Measurements from ENCODE around the gene SNX8.
"Not testable (repeated sequence)": the region's sequence is repeated elsewhere in the genome, so short reads cannot be mapped to it uniquely, and the experiment has no call there.

The SNX8 gene

DNA sequence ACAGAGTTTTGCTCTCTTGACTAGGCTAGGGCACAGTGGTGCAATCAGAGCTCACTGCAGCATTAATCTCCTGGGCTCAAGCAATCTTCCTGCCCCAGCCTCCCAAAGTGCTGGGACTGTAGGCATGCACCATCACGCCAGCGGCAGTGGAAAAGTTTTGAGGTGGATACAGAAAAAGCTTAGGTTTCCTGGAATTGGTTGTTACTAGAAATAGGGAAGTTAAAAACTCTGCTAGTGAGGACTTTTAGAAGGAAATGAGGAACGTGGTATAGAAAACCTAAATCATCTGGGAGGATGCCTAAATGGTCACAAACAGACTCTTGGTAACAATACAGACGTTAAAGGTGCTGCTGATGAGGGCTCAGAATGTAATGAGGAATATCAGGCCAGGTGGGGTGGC is 10.9 kb upstream of the SNX8 start:
- DNase-seq (ENCODE audit: low read depth), result no peak

DNA sequence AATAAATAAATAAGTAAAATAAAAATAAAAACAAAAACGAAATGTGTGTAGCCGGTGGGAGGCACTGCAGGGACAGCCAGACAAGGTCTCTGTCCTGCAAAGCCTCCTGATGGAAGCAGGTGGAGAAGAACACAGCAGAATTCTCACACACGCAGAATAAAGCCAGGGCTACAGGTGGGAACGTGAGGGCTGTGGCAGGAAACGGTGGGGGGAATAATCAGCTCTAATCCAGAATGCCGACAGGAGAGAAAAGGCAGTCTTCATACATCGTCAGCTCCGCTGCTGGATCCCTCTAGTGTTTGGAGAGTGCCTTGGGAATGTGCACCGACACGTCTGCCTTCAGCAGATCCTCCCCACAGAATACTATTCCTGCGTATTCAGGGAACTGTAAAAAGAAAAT is 6.8 kb upstream of the SNX8 start:
- no peak for DNase-seq (ENCODE audit: low read depth)

DNA sequence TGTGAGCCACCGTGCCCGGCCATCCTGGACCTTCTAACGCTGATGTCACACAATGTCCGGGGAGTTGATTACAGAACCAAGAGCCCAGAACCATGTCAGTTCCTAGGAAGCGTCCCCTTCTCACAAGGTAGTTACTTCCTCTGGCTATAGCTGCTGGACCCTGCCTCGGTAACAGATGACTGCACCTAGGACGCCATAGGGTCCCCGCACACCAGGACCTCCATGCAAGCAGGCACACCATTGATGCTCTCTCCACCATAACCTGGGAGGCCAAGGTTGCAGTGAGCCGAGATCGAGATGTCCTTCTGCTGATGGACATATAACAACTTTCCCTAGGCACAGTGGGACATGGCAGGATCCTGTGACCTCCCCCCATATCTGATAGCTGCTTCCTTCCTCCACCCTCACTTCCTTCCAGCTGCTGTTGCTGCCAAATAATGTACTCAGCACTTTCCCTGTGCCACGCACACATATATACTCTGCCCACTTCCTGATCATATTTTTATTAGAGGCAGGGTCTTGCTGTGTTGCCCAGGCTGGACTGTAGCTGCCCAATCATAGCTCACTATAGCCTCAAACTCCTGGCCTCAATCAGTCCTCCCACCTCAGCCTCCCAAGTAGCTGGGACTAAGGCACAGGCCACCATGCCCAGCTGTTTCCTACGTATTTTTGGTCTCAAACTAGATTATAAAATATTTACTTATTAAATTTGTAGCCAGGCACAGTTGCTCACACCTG is 3.5 kb upstream of the SNX8 start:
- no peak for DNase-seq (ENCODE audit: low read depth)

DNA sequence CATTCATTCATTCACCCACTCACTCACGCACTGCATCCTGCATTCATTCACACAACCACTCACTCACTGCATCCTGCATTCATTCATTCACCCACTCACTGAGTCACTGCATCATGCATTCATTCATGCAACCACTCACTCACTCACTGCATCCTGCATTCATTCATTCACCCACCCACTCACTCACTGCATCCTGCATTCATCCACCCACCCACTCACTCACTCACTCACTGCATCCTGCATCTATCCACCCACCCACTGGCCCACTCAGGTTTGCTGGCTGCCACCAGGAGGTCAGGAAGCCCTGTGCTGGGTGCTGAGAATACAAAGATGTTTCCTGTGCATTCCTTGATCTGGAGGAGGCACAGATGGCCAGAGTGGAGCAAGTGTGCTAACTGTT is 2.3 kb upstream of the SNX8 start:
- no peak for DNase-seq (ENCODE audit: low read depth)

DNA sequence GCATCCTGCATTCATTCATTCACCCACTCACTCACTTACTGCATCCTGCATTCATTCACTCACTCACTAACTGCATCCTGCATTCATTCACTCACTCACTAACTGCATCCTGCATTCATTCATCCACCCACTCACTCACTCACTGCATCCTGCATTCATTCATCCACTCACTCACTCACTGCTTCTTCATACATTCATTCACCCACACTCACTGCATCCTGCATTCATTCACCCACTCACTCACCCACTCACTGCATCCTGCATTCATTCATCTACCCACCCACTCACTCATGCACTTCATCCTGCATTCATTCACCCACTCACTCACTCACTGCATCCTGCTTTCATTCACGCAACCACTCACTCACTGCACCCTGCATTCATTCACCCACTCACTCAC is 1.5 kb upstream of the SNX8 start:
- DNase-seq (ENCODE audit: low read depth), result no peak

DNA sequence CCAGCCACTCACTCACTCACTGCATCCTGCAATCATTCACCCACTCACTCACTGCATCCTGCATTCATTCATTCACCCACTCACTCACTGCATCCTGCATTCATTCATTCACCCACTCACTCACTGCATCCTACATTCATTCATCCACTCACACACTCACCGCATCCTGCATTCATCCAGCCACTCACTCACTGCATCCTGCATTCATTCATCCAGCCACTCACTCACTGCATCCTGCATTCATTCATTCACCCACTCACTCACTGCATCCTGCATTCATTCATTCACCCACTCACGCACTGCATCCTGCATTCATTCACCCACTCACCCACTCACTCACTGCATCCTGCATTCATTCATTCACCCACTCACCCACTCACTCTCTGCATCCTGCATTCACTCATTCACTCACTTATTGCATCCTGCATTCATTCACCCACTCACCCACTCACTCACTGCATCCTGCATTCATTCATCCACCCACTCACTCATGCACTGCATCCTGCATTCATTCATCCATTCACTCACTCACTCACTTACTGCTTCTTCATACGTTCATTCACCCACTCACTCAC is 802 bp upstream of the SNX8 start:
- DNase-seq (ENCODE audit: low read depth), result not testable (repeated sequence)

DNA sequence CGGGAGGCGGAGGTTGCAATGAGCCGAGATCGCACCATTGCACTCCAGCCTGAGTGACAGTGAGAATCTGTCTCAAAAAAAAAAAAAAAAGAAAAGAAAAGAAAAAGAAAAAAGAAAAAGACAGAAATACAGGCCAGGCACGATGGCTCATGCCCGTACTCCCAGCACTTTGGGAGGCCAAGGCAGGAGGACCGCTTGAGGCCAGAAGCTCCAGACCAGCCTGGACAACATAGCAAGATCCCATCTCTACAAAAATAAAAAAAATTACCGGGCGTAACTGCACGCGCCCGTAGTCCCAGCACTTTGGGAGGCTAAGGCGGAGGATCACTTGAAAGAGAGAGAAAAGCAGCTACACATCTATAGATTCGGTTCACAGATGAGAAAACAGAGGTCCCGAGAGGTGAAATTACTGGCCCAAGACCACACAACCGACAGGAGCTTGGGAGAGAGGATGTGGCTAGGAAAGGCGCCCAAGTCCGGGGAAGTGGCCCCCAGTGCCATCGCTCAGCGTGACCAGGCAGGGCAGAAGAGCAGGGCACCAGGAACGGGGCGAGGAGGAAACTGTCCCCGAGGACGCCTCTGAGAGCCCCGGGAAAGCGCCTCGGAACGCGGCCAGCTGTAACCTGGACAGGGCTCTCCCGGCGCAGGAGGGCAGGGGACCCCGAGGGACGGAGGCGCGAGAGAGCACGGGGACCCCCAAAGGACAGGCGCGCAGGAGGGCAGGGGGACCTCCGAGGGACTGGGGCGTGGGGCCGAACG is 612 bp downstream of the SNX8 start:
- no peak for DNase-seq (ENCODE audit: low read depth)

DNA sequence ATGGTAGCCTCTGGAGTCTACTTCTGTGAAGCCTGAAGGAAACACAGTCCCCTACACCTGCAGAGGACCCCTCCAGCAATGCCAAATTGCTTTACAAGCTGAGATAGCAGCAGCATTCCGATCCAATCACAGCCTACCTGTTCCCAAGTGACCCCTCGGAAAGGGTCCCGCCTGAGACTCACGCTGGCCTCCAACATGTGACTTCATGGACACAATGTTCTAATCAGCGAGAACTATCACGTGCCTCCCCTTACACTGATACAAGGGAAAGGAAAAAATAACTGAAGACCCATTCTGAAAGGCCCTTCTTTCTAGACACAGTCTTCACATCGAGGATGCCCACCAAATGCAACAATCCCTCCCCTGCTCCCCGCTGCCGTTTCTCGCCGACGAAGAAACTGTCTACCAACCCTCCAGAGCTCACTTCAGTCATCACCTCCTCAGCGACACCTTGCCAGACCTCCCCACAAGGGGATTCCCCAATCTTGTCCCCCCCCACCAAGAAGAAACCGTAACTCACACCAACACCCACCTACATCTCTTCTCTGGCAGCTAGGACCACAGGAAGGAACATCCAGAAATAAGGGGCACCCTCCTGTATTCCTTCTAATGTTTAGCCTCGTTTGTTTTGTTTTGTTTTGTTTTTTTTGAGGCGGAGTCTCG is 1.8 kb downstream of the SNX8 start:
- DNase-seq (ENCODE audit: low read depth), result no peak

DNA sequence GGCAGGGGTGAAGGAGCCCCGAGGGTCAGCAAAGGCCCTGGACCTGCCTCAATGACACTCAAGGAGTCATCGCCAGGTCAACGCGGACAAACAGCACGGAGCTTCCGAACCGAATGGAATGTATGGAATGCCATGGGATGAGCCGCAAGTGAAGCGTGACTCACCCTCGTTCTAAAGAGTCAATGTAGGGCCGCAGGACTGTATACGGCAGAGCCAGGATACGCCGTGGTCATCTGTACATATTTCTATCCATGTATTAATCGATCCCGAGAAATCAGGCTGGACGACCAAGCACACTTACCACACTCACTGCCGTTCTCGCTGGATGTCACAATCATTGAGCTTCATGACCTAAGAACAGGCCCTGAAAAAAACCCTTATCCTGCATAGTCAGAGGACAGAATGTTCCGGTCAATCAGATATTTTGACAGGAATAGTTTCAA is 4.3 kb downstream of the SNX8 start:
- no peak for DNase-seq (ENCODE audit: low read depth)

DNA sequence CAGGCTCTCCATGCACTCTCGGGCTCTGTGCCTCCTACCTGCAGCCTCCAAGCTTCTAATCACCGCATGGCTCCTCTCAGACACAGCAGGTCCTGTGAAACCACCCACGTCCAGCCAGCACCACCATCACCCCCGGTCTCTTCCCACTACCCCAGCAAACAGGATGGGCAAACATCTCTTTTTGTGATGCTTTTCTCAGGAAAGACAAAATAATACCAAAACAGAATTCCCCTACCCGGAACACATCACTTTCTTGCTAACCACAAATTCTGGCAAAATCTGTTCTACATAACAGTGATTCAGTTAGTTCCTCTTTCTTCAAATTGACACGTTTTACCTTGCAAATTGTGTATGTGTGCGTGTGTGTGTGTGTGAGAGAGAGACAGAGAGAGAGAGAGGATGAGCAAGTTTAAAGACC is 6.5 kb downstream of the SNX8 start:
- no peak for DNase-seq (ENCODE audit: low read depth)

DNA sequence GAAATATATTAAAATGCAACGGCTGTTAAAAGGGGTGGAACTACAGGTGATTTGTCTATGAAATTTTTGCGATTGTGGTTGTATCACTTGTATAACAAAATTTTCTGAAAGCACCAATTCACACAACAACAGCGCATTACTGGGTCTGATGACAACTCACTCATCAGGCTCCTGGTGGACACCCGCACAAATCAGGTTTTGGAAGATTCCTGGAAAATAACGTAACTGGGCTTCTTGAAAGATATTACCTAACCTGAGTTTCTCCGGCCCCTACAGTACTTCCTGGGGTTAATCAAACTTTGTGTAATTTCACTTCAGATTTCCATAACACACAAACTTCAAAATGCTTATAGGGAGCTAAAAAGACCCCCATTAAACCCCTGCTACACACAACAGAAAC is 7.6 kb downstream of the SNX8 start:
- DNase-seq (ENCODE audit: low read depth), result no peak

DNA sequence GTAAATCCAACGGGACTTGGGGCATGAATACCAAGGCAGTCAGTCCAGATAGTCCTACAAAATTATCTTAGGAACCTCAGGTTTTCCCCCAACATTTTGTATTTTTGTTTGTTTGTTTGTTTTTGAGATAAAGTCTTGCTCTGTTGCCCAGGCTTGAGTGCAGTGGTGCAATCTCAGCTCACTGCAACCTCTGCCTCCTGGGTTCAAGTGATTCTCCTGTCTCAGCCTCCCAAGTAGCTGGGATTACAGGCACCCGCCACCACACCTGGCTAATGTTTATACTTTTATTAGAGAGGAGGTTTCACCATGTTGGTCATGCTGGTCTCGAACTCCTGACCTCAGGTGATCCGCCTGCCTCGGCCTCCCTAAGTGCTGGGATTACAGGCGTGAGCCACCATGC is 9.0 kb downstream of the SNX8 start:
- DNase-seq (ENCODE audit: low read depth), result not testable (repeated sequence)

DNA sequence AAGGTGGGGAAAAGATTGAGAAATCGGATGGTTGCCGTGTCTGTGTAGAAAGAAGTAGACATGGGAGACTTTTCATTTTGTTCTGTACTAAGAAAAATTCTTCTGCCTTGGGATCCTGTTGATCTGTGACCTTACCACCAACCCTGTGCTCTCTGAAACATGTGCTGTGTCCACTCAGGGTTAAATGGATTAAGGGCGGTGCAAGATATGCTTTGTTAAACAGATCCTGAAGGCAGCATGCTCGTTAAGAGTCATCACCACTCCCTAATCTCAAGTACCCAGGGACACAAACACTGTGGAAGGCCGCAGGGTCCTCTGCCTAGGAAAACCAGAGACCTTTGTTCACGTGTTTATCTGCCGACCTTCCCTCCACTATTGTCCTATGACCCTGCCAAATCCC is 10.7 kb downstream of the SNX8 start:
- not testable (repeated sequence) for DNase-seq (ENCODE audit: low read depth)

DNA sequence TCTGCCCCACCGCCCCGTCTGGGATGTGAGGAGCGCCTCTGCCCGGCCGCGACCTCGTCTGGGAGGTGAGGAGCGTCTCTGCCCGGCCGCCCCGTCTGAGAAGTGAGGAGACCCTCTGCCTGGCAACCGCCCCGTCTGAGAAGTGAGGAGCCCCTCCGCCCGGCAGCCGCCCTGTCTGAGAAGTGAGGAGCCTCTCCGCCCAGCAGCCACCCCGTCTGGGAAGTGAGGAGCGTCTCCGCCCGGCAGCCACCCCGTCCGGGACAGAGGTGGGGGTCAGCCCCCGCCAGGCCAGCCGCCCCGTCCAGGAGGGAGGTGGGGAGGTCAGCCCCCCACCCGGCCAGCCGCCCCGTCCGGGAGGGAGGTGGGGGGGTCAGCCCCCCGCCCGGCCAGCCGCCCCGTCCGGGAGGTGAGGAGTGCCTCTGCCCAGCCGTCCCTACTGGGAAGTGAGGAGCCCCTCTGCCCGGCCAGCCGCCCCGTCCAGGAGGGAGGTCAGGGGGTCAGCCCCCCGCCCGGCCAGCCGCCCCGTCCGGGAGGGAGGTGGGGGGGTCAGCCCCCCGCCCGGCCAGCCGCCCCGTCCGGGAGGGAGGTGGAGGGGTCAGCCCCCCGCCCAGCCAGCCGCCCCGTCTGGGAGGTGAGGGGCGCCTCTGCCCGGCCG is 11.4 kb downstream of the SNX8 start:
- DNase-seq (ENCODE audit: low read depth), result not testable (repeated sequence)

DNA sequence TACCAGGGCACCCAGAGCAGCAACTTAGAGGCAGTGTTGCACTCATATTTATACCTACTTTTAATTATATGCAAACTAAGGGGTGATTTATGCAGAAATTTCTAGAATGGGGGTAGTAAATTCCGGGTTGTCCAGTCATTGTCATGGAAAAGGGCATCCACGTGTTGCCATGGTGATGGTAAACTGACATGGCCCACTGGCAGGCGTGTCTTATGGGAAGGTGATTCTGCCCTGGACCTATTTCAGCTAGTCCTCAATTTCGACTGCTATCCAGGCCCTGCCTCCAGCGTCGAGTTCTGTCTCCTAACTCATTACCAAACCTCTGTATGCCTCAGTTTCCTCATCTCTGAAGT is 12.8 kb downstream of the SNX8 start:
- DNase-seq (ENCODE audit: low read depth), result no peak

DNA sequence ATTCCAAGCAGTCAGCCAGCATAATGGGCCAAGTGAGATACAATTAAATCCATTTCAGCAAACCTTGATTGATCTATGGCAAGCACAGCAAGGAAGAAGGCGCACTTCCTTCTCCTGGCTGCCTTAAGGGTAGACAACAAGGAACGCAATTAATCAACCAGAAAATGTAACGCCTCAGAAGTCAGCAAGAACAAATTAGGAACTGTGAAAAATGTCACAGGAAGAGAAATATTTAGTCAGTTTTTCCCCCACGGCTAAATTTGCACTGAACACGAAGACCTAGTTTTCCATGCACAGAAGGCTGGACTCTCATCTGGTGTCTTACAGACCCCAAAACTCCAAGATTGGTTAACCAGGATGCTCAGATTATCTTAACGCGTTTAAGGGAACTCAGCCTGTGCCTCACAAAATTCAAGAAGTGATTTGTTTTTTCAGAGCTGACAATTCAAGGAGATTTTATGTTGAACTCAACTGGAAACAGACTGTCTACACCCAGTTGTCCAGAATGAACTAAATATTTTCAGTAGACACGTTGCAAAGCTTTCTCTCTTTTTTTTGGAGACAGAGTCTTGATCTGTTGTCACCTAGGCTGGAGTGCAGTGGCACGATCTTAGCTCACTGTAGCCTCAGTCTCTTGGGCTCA is 14.2 kb downstream of the SNX8 start:
- DNase-seq (ENCODE audit: low read depth), result no peak

DNA sequence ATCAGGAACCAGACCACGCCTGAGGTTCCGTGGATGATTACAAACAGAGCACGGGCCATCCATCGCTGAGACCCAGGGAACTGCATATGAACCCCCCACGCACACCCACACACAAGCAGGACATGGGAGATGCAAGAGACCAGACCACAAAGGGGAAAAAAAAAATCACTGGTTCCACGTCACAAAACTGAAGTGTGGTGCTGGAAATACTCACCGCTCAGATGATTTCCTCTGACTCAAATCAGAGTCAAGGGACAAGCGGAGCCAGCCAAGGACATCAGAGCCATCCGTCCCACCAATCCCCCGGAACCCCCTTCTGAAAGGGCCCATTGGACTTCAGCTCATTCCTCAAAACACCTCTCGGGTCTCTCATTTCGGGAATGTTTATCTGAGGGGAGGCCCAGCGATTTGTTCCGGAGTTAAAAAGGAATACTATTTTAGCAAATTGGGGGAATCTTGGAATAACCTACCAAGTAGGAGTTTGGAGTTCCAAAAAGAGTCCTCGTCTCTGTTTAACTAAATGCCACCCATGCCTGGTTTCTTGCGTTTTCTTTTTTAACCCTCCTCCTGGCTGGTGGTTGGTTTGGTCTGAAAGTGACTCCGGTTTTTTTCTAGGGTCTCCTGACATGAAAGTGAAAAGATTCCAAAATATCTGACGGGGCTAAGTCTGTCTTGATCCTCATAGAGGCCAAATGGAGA is 15.0 kb downstream of the SNX8 start:
- DNase-seq (ENCODE audit: low read depth), result no peak

DNA sequence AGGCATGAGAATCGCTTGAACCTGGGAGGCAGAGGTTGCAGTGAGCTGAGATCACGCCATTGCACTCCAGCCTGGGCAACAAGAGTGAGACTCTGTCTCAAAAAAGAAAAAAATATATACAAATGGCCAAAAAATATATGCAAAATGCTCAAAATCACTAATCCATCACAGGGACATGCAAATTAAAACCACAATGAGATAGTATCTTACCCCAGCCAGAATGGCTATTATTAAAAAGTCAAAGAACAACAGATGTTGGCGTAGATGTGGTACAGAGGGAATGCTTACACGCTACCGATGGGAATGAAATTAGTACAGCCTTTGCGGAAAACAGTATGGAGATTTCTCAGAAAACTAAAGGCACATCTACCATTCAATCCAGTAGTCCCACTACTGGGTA is 17.4 kb downstream of the SNX8 start:
- DNase-seq (ENCODE audit: low read depth), result no peak

DNA sequence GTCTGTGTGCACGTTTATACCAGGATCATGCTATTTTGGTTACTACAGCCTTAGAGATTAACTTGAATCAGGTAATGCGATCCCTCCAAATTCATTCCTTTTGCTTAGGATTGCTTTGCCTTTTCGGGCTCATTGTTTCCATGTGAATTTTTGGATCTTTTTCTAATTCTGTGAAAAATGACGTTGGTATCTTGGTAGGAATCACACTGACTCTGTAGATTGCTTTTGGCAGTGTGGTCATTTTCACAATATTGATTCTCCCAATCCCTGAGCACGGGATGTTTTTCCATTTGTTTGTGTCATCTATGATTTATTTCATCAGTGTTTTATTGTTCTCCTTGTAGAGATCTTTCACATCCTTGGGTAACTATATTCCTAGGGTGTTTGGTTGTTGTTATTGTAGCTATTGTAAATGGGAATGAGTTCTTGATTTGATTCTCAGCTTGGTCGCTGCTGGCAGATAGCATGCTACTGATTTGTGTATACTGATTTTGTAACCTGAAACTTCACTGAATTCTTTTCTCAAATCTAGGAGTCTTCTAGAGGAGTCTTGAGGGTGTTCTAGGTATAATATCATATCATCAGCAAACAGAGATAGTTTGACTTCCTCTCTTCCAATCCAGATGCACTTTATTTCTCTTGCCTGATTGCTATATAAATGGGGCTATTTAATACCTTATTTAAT is 18.2 kb downstream of the SNX8 start:
- DNase-seq (ENCODE audit: low read depth), result no peak

DNA sequence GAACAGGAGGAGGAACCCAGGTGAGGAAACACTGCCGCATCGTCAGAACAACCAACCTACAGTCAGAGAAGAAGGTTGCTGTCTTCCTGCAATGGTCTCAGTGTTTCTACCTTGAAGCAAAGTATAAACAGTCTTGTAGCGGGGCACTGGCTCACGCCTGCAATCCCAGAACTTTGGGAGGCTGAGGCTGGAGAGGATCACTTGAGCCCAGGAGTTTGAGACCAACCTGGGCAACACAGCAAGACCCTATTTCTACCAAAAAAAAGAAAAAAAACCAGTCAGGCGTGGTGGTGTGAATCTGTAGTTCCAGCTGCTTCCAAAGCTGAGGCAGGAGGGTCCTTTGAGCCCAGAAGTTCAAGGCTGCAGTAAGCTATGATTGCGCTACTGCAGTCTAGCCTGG is 23.4 kb downstream of the SNX8 start:
- no peak for DNase-seq (ENCODE audit: low read depth)

DNA sequence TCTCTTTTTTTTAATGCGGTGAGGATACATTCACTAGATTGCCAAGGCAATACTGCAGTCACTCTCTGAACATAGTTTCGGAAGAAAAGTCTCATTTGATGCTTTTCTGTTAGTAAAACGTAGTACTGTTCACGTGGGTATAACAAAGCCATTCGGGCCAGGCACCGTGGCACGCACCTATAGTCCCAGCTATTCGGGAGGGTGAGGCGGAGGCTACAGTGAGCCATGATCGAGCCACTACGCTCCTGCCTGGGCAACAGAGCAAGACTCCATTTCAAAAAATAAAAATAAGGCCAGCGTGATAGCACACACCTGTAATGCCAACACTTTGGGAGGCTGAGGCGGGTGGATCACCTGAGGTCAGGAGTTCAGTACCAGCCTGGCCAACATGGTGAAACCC is 24.6 kb downstream of the SNX8 start:
- no peak for DNase-seq (ENCODE audit: low read depth)
